K562 (cell line): ENCODE results near the gene PLCL2. TPM values are rescaled to one million over a fixed set of nuclear protein-coding genes. Genes with fewer than 3 reads are reported as not detected.

Experiments
- ATAC-seq: fragments of 200-7000 bp; cut with Tn5 transposase; 3 replicates; pipeline ENCODE4 v1.9.1; 2020; ENCODE audit warnings: moderate library complexity
- BruUV-seq: library from RNA; stranded (reverse); fragments of 400-500 nt; replicated peaks from 2 replicates; lab custom pipeline; 2021; lab: Mats Ljungman, UMichigan
- CTCF ChIA-PET: fragments of 300-600 bp; formaldehyde crosslinking; extraction: SDS; loops from one replicate; lab custom pipeline; 2021; ENCODE audit warnings: low intra/inter-chr PET ratio; lab: Yijun Ruan, JAX
- POLR2A ChIA-PET: fragments of 300-600, 350-650 bp; sonication (Branson Sonifier 250); formaldehyde crosslinking; extraction: SDS; loops from one replicate; lab custom pipeline; 2021; ENCODE audit warnings: antibody characterized with exemption, inconsistent platforms; lab: Yijun Ruan, JAX
- DNase-seq, 4 experiments: peaks; one replicate each; pipeline versions ENCODE4 v3.0.0 to v3.0.0-alpha.2; 2011 to 2018; ENCODE audit warnings: low spot score in 3 of 4, mixed read lengths in 3 of 4; ENCODE audit errors: extremely low read depth in 1 of 4
- FAIRE-seq: peaks from 2 replicates; lab custom pipeline; 2011; peaks lifted over from hg19 to GRCh38; lab: Jason Lieb, UNC
- H2AFZ ChIP-seq: 2 replicates; pipeline ENCODE4 v1.6.0; 2011; ENCODE audit warnings: low read depth, low read length, control low read depth, inconsistent platforms
- H3K27ac ChIP-seq: fragments of 200-600 bp; 3 replicates; pipeline ENCODE4 v1.8.0; 2011; ENCODE audit warnings: low read depth, mild to moderate bottlenecking, control low read depth, inconsistent platforms, low read length, moderate library complexity, mixed read lengths; ENCODE audit errors: extremely low read depth
- H3K27me3 ChIP-seq, 2 experiments: fragments of 300-600 bp in 1 of 2; 2 replicates in 1 of 2; 3 replicates in 1 of 2; pipeline versions ENCODE4 v1.6.0 to v1.8.0; 2011; ENCODE audit warnings: inconsistent platforms in 2 of 2, low read length in 2 of 2, mild to moderate bottlenecking in 1 of 2, mixed read lengths in 1 of 2, moderate library complexity in 1 of 2; ENCODE audit not compliant: control insufficient read depth in 2 of 2, insufficient read depth in 2 of 2
- H3K36me3 ChIP-seq: fragments of 300-600 bp; 3 replicates; pipeline ENCODE4 v1.8.0; 2011; ENCODE audit warnings: mild to moderate bottlenecking, low read length, inconsistent platforms; ENCODE audit not compliant: control insufficient read depth, insufficient read depth
- H3K4me1 ChIP-seq, 2 experiments: fragments of 200-600 bp in 1 of 2; replicated peaks in 1 of 2; 2 replicates in 1 of 2; 3 replicates in 1 of 2; pipeline versions ENCODE4 v1.5.1 to v1.8.0; 2011; ENCODE audit warnings: inconsistent platforms in 2 of 2, low read length in 2 of 2, mild to moderate bottlenecking in 1 of 2, mixed read lengths in 1 of 2, moderate library complexity in 1 of 2; ENCODE audit not compliant: control insufficient read depth in 2 of 2, insufficient read depth in 2 of 2
- H3K4me2 ChIP-seq: 2 replicates; pipeline ENCODE4 v1.6.1; 2011; ENCODE audit warnings: low read length, control low read depth, inconsistent platforms, mixed read lengths; ENCODE audit not compliant: insufficient read depth
- H3K4me3 ChIP-seq: fragments of 200-600 bp; sonication (generic), shearing (Covaris generic); 2 replicates; pipeline ENCODE4 v1.5.1; 2016; ENCODE audit warnings: control low read depth, inconsistent platforms
- H3K79me2 ChIP-seq: fragments of 200-600 bp; 3 replicates; pipeline ENCODE4 v1.8.0; 2011; ENCODE audit warnings: low read length, inconsistent platforms; ENCODE audit not compliant: control insufficient read depth, insufficient read depth
- H3K9ac ChIP-seq, 2 experiments: 2 replicates each; pipeline versions ENCODE4 v1.6.0 to v1.6.1; 2011; ENCODE audit warnings: low read depth in 2 of 2, low read length in 2 of 2, control low read depth in 1 of 2, inconsistent platforms in 1 of 2, mild to moderate bottlenecking in 1 of 2, mixed read lengths in 1 of 2; ENCODE audit not compliant: insufficient read depth in 1 of 2
- H3K9me1 ChIP-seq: one replicate; pipeline ENCODE4 v1.6.0; 2011; ENCODE audit warnings: inconsistent platforms, mild to moderate bottlenecking, low read length, moderate library complexity; ENCODE audit not compliant: control insufficient read depth, insufficient read depth
- H3K9me3 ChIP-seq: replicated peaks from 2 replicates; pipeline ENCODE4 v1.5.1; 2011; ENCODE audit warnings: low read depth, low read length, inconsistent platforms; ENCODE audit not compliant: control insufficient read depth, insufficient read depth
- H4K20me1 ChIP-seq: replicated peaks from 2 replicates; pipeline ENCODE4 v1.6.1; 2011; ENCODE audit warnings: low read length, inconsistent platforms, mixed read lengths; ENCODE audit not compliant: control insufficient read depth, insufficient read depth
- ARID1B ChIP-seq: fragments of 450-650 bp; IDR thresholded peaks from 2 replicates; pipeline ENCODE4 v1.6.1; 2016; ENCODE audit warnings: antibody characterized with exemption, mild to moderate bottlenecking, inconsistent platforms
- CBX8 ChIP-seq: fragments of 200-600 bp; sonication (generic); IDR thresholded peaks from 2 replicates; pipeline ENCODE4 v1.6.1; 2012; ENCODE audit warnings: borderline replicate concordance, mixed run types, low read depth, mild to moderate bottlenecking, moderate library complexity, mixed read lengths, low read length, control low read depth, inconsistent platforms; ENCODE audit not compliant: poor library complexity, severe bottlenecking; ENCODE audit errors: extremely low read depth
- L3MBTL2 ChIP-seq: fragments of 450-650 bp; IDR thresholded peaks from 2 replicates; pipeline ENCODE4 v1.6.1; 2016; ENCODE audit warnings: mild to moderate bottlenecking, moderate library complexity
- OTX1 ChIP-seq: fragments of 450-650 bp; formaldehyde crosslinking; IDR thresholded peaks from 2 replicates; pipeline ENCODE4 v1.4.0; 2022; ENCODE audit warnings: mild to moderate bottlenecking
- PCBP1 ChIP-seq: fragments of 200-400 bp; formaldehyde crosslinking; IDR thresholded peaks from 2 replicates; pipeline ENCODE4 v1.6.1; 2018; ENCODE audit warnings: mild to moderate bottlenecking, low read depth, low read length; ENCODE audit not compliant: poor library complexity, severe bottlenecking
- PHF8 ChIP-seq: fragments of 200-600 bp; sonication (generic); IDR thresholded peaks from 2 replicates; pipeline ENCODE4 v1.6.1; 2012; ENCODE audit warnings: mixed run types, mild to moderate bottlenecking, inconsistent platforms, low read length, moderate library complexity, borderline replicate concordance
- TAF7 ChIP-seq: fragments of 450-650 bp; IDR thresholded peaks from 2 replicates; pipeline ENCODE4 v1.6.1; 2016; ENCODE audit warnings: missing genetic modification characterization, missing compliant biosample characterization
- USF2 ChIP-seq: sonication (generic); formaldehyde crosslinking; IDR thresholded peaks from 2 replicates; pipeline ENCODE4 v1.5.0; 2020; ENCODE audit warnings: missing genetic modification reagents
- ZNF217 ChIP-seq: sonication (generic); formaldehyde crosslinking; IDR thresholded peaks from 2 replicates; pipeline ENCODE4 v1.8.0; 2022; ENCODE audit warnings: mild to moderate bottlenecking, missing genetic modification reagents
- WGBS: fragments of 100-300 bp; shearing (Covaris generic); methylation state at CpG from one replicate; pipeline ENCODE4 v1.1.6; 2016; ENCODE audit warnings: low coverage, mixed read lengths; ENCODE audit not compliant: insufficient coverage; ENCODE audit errors: missing lambda C conversion rate; 5-methylcytosine and 5-hydroxymethylcytosine counted together
- in situ Hi-C: fragments of 300-500 bp; cut with MboI; formaldehyde crosslinking; loops from 4 replicates; pipeline ENCODE4 v1.15.0; 2018; ENCODE audit warnings: inconsistent platforms, mixed read lengths
- intact Hi-C: fragments of 100-400 bp; cut with micrococcal nuclease; formaldehyde crosslinking; loops from 2 replicates; pipeline ENCODE4 v1.14.2; 2022
- polyA plus RNA-seq, 8 experiments: library from polyadenylated mRNA; depleted of rRNA in 4 of 8; stranded (reverse) in 5 of 8; unstranded in 3 of 8; fragments of >200 nt; fragmentation: Nextera tagmentation in 2 of 8; fragmentation: Illumina TruSeq in 1 of 8; extraction: Ambion mirVana in 2 of 8; extraction: Trizol in 1 of 8; gene quantifications; 2 replicates each; pipeline versions ENCODE4 v1.2.1 to v1.2.3, GENCODE V29; 2011 to 2014; ENCODE audit warnings: inconsistent platforms in 1 of 8, missing spikeins in 1 of 8
- total RNA-seq, 7 experiments: library from RNA; depleted of rRNA in 6 of 7; stranded (reverse); fragments of >200 nt in 6 of 7; fragmentation: Illumina TruSeq in 2 of 7; extraction: Trizol in 2 of 7; gene quantifications; 2 replicates each; pipeline versions ENCODE4 v1.2.1 to v1.2.3, GENCODE V29; 2011 to 2021; ENCODE audit warnings: low replicate concordance in 1 of 7

PLCL2 gene
- total and polyA plus RNA-seq, 9 of the 15 experiments (the other 6 are each of a cell fraction or from before 2014, with no cell fraction given) = 0.03 to 0.18 (median 0.11) TPM; not detected in 2

GRCh38 chr3:16905704-16906103, 20.9 kb downstream of the PLCL2 start:
- Histone ChIP-seq H3K9me3 (no peaks in the 10 kb centered on the region), H3K4me1 (peaks cover 0 to 8% of the 10 kb centered on the region in 2 experiments; a peak in 4 of 5 replicates), H3K36me3 (no peaks in the 10 kb centered on the region), H3K79me2 (no peaks in the 10 kb centered on the region), H3K4me2 (no peak overlapping the region), H3K9ac (no peak overlapping the region), H3K27me3 (no peaks in the 10 kb centered on the region; a peak in 2 of 5 replicates), H4K20me1 (no peaks in the 10 kb centered on the region), H2AFZ (no peak overlapping the region), H3K27ac (no peak overlapping the region)
- no peak for FAIRE-seq
- WGBS = 18% methylated on average over 1 of the region's 1 CpG
- CTCF ChIA-PET = no interaction called here
- in situ Hi-C loops = loop anchor here (25.0 kb wide), 1 partner anchor 507 kb away; no protein-coding TSS in a partner anchor
- DNase-seq = no peak
- BruUV-seq = no TSS peak
- intact Hi-C loops = no loop called here
- TF ChIP-seq ZNF217 (CRISPR knock-in tag) (no peak), OTX1 (CRISPR knock-in tag) (no peak), TAF7 (no peak), L3MBTL2 (no peak), PCBP1 (no peak), CBX8 (no peak), ARID1B (no peak), USF2 (CRISPR knock-in tag) (no peak), PHF8 (no peak)
- TF ChIP-seq, all 486 proteins: peak for 0
- Histone ChIP-seq H3K9me1 (no peaks in the 10 kb centered on the region), H3K4me3 (no peak overlapping the region)
- ATAC-seq = no peak
- POLR2A ChIA-PET = interaction anchor here (0.7 kb wide), 1 partner anchor 13 kb away, joined by 4 read pairs; no protein-coding TSS in a partner anchor
